ENCODE data around the gene PLEKHG2. TPM values are rescaled to one million over a fixed set of nuclear protein-coding genes. Genes with fewer than 3 reads are reported as not detected.

PLEKHG2 gene
- total RNA-seq, 4 donors from 2014 or later, result 6.4 to 29.9 (median 7.7) TPM

DNA sequence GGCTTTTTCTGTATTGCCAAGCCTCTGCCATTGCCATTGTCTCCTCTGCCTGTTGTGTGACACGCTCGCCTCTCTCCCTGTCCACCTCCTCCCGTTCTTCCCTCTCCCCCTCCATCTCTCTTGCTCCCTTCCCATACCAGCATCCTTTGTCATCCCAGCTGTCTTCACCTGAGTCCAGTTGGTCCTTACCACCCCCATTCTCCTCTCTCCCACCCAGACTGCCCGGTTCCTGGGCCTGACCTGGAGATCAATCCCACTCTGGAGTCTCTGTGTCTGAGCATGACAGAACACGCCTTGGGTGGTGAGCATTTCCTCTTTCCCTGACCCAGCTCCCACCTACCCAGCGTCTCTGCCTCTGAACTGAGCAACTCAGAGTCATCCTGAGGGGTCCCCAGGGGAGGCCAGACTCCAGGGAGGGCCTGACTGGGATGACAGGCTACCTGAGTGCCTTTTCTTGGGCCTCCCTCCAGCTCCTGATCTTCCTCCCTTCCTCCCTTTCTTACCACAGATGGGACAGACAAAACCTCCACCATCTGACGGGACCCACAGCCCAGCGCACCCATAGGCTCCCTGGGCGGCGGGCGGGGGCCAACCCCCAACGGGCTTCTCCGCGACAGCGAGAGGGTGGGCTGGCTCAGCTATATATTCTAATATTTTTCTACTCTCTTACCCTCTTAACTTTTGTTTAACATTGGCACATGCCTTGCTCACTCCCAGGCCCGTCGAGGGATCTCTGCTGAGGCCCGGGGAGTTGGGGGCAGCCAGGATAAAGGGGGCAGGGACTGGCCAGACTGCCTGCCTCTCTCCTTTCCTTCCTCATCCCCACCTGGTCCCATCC, 29.3 kb upstream of the PLEKHG2 start:
- no peak for TF ChIP-seq EP300 (IDR thresholded peaks at IDR 0.05)
- no peak for TF ChIP-seq POLR2AphosphoS5 (IDR thresholded peaks at IDR 0.05)
- TF ChIP-seq POLR2A (IDR thresholded peaks at IDR 0.05), result no peak
- TF ChIP-seq, protein P1, sequence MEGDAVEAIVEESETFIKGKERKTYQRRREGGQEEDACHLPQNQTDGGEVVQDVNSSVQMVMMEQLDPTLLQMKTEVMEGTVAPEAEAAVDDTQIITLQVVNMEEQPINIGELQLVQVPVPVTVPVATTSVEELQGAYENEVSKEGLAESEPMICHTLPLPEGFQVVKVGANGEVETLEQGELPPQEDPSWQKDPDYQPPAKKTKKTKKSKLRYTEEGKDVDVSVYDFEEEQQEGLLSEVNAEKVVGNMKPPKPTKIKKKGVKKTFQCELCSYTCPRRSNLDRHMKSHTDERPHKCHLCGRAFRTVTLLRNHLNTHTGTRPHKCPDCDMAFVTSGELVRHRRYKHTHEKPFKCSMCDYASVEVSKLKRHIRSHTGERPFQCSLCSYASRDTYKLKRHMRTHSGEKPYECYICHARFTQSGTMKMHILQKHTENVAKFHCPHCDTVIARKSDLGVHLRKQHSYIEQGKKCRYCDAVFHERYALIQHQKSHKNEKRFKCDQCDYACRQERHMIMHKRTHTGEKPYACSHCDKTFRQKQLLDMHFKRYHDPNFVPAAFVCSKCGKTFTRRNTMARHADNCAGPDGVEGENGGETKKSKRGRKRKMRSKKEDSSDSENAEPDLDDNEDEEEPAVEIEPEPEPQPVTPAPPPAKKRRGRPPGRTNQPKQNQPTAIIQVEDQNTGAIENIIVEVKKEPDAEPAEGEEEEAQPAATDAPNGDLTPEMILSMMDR (IDR thresholded peaks at IDR 0.05), result no peak
- H3K4me3 ChIP-seq, result no peak overlapping the region
- H3K27ac ChIP-seq, result no peak overlapping the region
- DNase-seq (ENCODE audit: low spot score in 2 of 2), result no peak
- H3K4me1 ChIP-seq, result no peaks in the 10 kb centered on the region
- peaks cover 99% of the 10 kb centered on the region for H3K36me3 ChIP-seq
- no peaks in the 10 kb centered on the region for H3K9me3 ChIP-seq
- no peaks in the 10 kb centered on the region for H3K27me3 ChIP-seq
- WGBS, result 87% methylated on average over 18 of the region's 18 CpGs

DNA sequence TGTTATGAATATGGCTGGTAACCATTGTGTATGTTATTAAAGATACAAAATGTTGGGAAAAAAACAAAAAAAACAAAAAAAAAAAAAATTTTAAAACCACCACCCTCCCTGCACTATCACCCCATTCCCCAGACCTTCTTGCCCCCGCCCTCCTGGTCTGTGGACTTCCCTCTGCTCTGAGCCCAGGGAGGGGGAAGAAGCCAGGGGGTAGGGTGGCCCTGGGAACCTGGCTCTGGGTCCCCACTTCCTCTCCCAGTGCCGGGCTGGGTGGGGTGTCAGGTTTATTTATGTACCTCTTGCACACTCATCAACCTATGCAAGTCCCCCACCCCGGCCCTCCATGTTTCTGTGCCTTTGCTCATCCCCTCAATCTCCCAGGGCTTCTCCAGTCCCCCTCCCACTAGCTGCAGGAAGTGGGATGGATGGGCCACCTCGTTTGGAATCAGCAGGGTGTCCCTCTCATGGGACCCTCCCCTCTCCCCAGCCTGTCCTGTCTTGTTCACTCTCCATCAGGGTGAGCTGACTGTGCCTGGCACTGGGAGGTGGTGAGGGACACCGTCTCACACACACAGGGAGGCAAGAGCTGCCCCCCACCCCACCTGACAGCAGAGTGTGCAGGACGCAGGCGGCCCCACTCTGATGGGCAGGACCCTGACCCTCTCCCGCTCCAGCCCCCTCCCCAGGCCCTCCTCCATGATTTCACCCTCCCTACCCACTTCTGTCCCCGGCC, 27.5 kb upstream of the PLEKHG2 start:
- WGBS, result 72% methylated on average over 9 of the region's 9 CpGs

DNA sequence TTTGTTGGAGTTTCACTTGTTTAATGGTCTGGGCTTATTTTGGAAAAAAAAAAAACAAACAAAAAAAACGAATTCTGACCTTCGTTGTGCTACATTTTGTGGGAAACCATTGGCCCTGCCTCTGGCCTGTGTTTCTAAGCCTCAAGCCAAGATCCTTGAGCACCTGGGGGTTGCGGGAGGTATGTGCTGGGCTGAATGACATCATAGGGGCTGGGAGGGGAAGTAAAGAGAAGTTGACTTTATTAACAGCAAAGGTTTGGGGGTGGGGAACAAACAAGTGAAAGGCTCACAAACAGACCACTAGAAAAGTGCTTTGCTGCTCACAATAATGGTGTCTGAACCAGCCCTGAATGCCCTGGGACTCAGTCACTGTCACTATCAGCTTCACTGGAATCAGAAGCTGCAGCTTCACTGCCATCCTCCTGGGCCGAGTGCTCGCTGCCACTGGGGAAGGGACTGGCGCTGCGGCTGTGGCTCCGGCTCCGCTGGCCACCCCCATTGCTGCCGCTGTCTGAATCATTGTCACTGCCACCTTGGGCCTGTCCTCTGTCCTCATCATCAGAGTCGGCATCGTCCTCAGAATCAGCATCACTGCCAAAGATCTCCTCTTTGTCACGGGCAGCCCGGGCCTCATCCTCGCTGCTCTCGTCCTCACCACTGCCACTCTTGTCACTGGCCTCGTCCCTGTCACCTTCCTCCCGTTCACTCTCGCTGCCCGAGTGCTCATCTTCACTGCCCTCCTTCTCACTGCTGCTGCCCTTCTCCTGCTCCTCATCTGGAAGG, 26.6 kb upstream of the PLEKHG2 start:
- no peak for DNase-seq (ENCODE audit: low spot score in 2 of 2)
- 74% methylated on average over 16 of the region's 20 CpGs for WGBS
- H3K9me3 ChIP-seq, result no peaks in the 10 kb centered on the region
- TF ChIP-seq POLR2A (IDR thresholded peaks at IDR 0.05) (no peak), POLR2AphosphoS5 (IDR thresholded peaks at IDR 0.05) (no peak), EP300 (IDR thresholded peaks at IDR 0.05) (no peak)
- TF ChIP-seq, protein P1 (IDR thresholded peaks at IDR 0.05), result no peak
- H3K4me1 ChIP-seq, result peaks cover 14% of the 10 kb centered on the region
- H3K27me3 ChIP-seq, result no peaks in the 10 kb centered on the region
- peaks cover 87% of the 10 kb centered on the region for H3K36me3 ChIP-seq
- H3K27ac ChIP-seq, result no peak overlapping the region
- H3K4me3 ChIP-seq, result no peak overlapping the region

More for the DNA sequence above, 27.5 kb upstream of the PLEKHG2 start:
- Histone ChIP-seq H3K27ac (no peak overlapping the region), H3K4me3 (no peak overlapping the region), H3K36me3 (peaks cover 95% of the 10 kb centered on the region), H3K4me1 (peaks cover 9% of the 10 kb centered on the region), H3K27me3 (no peaks in the 10 kb centered on the region), H3K9me3 (no peaks in the 10 kb centered on the region)
- no peak for DNase-seq (ENCODE audit: low spot score in 2 of 2)
- TF ChIP-seq, protein P1 (IDR thresholded peaks at IDR 0.05), result no peak
- TF ChIP-seq POLR2A (IDR thresholded peaks at IDR 0.05) (no peak), EP300 (IDR thresholded peaks at IDR 0.05) (no peak)

DNA sequence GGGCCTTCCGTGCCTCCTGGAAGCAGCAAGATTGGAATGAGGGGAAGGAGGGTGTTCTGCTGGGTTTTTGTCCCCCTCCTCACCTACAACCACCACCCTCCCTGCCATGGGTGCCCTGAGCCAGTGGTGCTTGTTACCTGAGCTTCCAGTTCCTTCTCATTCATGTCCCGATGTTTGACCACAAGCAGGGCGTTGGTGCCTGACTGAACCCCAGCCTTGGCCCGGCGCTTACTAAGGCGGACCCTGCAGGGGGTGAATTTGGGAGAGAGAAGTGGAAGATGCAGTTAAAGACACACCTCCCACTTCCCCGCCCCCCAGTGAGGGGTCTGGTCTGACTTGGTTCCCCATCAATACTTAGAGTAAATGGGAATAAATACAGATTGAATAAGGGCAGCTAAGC, 25.9 kb upstream of the PLEKHG2 start:
- peaks cover 14% of the 10 kb centered on the region for H3K4me1 ChIP-seq
- H3K9me3 ChIP-seq, result no peaks in the 10 kb centered on the region
- H3K27me3 ChIP-seq, result no peaks in the 10 kb centered on the region
- 77% methylated on average over 7 of the region's 7 CpGs for WGBS
- no peak for TF ChIP-seq POLR2A (IDR thresholded peaks at IDR 0.05)
- TF ChIP-seq, protein P1 (IDR thresholded peaks at IDR 0.05), result no peak
- no peak for TF ChIP-seq POLR2AphosphoS5 (IDR thresholded peaks at IDR 0.05)
- no peak for TF ChIP-seq EP300 (IDR thresholded peaks at IDR 0.05)
- DNase-seq (ENCODE audit: low spot score in 2 of 2), result no peak
- peaks cover 80% of the 10 kb centered on the region for H3K36me3 ChIP-seq
- no peak overlapping the region for H3K4me3 ChIP-seq
- no peak overlapping the region for H3K27ac ChIP-seq
